ENCODE measurements around the gene SLC5A5. TPM values are rescaled to one million over a fixed set of nuclear protein-coding genes. Genes with fewer than 3 reads are reported as not detected.
A peak's percentile ranks its signal among the peaks of the same experiment; 100 is the strongest.

SLC5A5 gene
- total RNA-seq, result 1.1 and 1.5 TPM in 2 replicates

DNA sequence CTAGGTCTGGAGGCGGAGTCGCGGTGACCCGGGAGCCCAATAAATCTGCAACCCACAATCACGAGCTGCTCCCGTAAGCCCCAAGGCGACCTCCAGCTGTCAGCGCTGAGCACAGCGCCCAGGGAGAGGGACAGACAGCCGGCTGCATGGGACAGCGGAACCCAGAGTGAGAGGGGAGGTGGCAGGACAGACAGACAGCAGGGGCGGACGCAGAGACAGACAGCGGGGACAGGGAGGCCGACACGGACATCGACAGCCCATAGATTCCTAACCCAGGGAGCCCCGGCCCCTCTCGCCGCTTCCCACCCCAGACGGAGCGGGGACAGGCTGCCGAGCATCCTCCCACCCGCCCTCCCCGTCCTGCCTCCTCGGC is at the start of gene SLC5A5:
Gene SLC5A5, plus strand, starts transcription at position 68 of the 373 bp plus-strand sequence. CDS start 375 bp downstream, outside the sequence.
- H3K27me3 Mint-ChIP-seq, result peaks cover 1% of the 10 kb centered on the region
- intact Hi-C loops (cut with micrococcal nuclease), result loop anchor here (2.0 kb wide), 1 partner anchor 61 kb away; the partner anchor contains the start of gene CCDC124
- no peaks in the 10 kb centered on the region for H3K36me3 Mint-ChIP-seq (ENCODE audit: low read depth)
- H3K9me3 Mint-ChIP-seq, result no peaks in the 10 kb centered on the region
- peak; percentile 75 for DNase-seq
- H3K4me1 Mint-ChIP-seq, result peaks cover 4% of the 10 kb centered on the region
- peak within 1 kb of the TSS; percentile 90 for H3K4me3 Mint-ChIP-seq
- peak within 1 kb of the TSS; percentile 74 for H3K27ac Mint-ChIP-seq

DNA sequence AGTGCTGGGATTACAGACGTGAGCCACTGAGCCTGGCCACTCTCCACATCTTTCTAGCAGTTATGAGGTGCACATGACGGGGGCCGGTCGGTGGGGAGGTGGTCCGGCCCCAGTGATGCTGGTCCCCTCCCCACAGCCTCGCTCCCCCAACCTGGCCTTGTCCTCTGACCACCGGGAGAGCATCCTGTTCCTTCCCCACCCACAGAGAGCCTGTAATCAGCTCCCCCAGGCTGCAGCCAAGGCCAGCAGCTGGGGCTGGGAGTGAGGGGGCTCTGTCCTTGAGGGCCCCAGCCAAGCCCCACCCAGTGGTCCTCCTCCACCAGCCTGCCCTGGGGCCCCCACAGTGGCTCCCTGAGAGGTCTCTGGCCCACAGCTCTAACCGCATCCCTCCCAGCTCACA is 47.4 kb upstream of the SLC5A5 start:
- intact Hi-C loops (cut with micrococcal nuclease), result no loop called here
- Mint-ChIP-seq H3K27me3 (no peaks in the 10 kb centered on the region), H3K4me1 (peaks cover 3% of the 10 kb centered on the region), H3K9me3 (no peaks in the 10 kb centered on the region), H3K27ac (no peak overlapping the region), H3K36me3 (ENCODE audit: low read depth) (peaks cover 36% of the 10 kb centered on the region), H3K4me3 (no peak overlapping the region)
- no peak for DNase-seq

- Mint-ChIP-seq H3K9me3 (no peaks in the 10 kb centered on the region), H3K27me3 (no peaks in the 10 kb centered on the region), H3K27ac (no peak overlapping the region), H3K4me3 (no peak overlapping the region), H3K4me1 (peaks cover 5% of the 10 kb centered on the region), H3K36me3 (ENCODE audit: low read depth) (peaks cover 56% of the 10 kb centered on the region)
- intact Hi-C loops (cut with micrococcal nuclease), result no loop called here
- no peak for DNase-seq
Observed at GRCh38 chr19:17826508-17827056, 45.2 kb upstream of the SLC5A5 start.

GRCh38 chr19:17829855-17830566 is 41.7 kb upstream of the SLC5A5 start:
- DNase-seq, result no peak
- no peaks in the 10 kb centered on the region for H3K27me3 Mint-ChIP-seq
- H3K9me3 Mint-ChIP-seq, result no peaks in the 10 kb centered on the region
- intact Hi-C loops (cut with micrococcal nuclease), result no loop called here
- H3K36me3 Mint-ChIP-seq (ENCODE audit: low read depth), result peaks cover 73% of the 10 kb centered on the region
- peaks cover 5% of the 10 kb centered on the region for H3K4me1 Mint-ChIP-seq
- no peak overlapping the region for H3K4me3 Mint-ChIP-seq
- no peak overlapping the region for H3K27ac Mint-ChIP-seq

GRCh38 chr19:17830567-17831418 is 41.0 kb upstream of the SLC5A5 start:
- Mint-ChIP-seq H3K9me3 (peaks cover 6% of the 10 kb centered on the region), H3K4me1 (peaks cover 11% of the 10 kb centered on the region), H3K4me3 (no peak overlapping the region), H3K36me3 (ENCODE audit: low read depth) (peaks cover 76% of the 10 kb centered on the region), H3K27ac (no peak overlapping the region), H3K27me3 (no peaks in the 10 kb centered on the region)
- intact Hi-C loops (cut with micrococcal nuclease), result no loop called here
- DNase-seq, result peak; percentile 79

GRCh38 chr19:17831419-17831888 is 40.3 kb upstream of the SLC5A5 start:
- Mint-ChIP-seq H3K27ac (no peak overlapping the region), H3K27me3 (no peaks in the 10 kb centered on the region), H3K9me3 (peaks cover 6% of the 10 kb centered on the region), H3K36me3 (ENCODE audit: low read depth) (peaks cover 82% of the 10 kb centered on the region), H3K4me3 (no peak overlapping the region), H3K4me1 (peaks cover 15% of the 10 kb centered on the region)
- intact Hi-C loops (cut with micrococcal nuclease), result no loop called here
- no peak for DNase-seq

DNA sequence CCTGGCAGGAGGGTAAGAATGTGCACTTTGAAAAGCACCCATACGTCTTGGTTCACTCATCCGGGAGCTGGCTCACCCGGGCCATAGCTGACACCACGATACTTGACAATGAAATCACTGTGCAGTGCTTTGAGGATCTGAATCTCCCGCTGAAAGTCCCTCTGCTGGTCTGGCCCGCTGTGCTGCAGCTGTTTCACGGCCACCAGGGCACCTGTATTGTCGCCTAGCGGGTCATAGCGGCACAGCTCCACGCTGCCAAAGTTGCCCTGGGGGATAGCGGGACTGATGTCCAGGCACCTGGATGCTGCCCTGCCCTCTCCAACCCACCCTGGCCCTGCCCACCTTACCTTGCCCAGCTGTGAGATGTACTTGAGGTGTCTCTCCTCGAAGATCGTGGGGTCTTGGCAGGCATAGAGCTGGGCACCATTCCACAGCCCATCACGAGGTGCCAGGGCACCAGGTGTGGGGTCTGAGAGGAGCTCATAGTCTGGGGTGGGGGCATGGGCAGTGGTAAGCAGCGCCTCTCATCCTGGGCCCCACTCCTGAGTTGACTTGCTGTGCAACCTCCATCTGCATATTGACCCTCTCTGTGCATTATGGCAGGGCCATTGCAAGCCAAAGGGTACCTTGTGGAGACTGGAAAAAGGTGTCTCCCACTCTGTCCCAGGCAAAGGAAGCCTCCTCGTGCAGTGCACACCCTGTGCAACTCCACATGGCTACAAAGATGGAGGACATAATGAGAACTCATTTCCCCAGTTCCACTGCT is 39.1 kb upstream of the SLC5A5 start:
- Mint-ChIP-seq H3K9me3 (peaks cover 6% of the 10 kb centered on the region), H3K4me3 (no peak overlapping the region), H3K36me3 (ENCODE audit: low read depth) (peaks cover 87% of the 10 kb centered on the region), H3K4me1 (peaks cover 19% of the 10 kb centered on the region), H3K27me3 (no peaks in the 10 kb centered on the region), H3K27ac (no peak overlapping the region)
- no peak for DNase-seq
- intact Hi-C loops (cut with micrococcal nuclease), result no loop called here

- Mint-ChIP-seq H3K27me3 (no peaks in the 10 kb centered on the region), H3K36me3 (ENCODE audit: low read depth) (peaks cover 91% of the 10 kb centered on the region), H3K9me3 (peaks cover 6% of the 10 kb centered on the region), H3K27ac (no peak overlapping the region), H3K4me1 (peaks cover 18% of the 10 kb centered on the region), H3K4me3 (no peak overlapping the region)
- DNase-seq, result no peak
- intact Hi-C loops (cut with micrococcal nuclease), result no loop called here
Observed at GRCh38 chr19:17834350-17835181, 37.2 kb upstream of the SLC5A5 start.

DNA sequence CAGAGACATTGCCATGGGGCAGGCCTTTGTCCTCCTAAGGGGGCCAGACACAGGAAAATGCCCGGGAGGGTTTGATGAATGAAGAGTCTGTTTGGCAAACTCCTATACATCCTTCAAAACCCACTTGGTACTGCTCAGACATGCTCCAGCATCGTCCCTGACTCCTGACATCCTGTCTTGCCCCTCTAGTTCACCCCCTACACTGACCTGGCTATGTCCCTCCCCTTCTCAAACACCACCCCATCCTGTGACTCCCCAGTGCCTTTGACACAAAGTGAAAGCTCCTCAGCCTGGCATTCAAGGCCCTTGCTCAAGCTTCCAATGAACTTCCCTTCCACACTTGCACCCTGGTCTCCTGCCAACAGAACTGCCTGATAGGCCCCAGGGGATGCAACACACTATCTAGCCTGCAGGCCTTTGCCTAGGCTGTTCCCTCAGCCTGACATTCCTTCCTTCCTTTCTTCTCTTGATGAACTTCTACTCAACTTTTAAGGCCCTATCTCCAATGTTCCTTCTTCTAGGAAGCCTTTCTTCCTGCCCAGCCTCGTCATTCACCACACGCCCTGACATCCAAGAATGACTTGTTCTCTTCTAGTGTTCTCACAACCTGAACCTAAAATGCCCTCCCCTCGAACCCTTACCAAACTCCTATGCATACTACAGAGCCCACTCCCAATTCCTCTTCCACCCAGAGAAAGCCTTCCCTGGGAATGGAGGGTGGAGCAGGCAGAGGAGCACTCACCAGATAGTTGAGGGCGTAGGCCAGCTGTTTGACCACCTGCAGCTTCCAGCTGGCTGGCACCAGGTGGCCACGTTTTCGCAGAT is 36.4 kb upstream of the SLC5A5 start:
- DNase-seq, result no peak
- H3K27ac Mint-ChIP-seq, result peak overlapping the region; percentile 54
- peaks cover 6% of the 10 kb centered on the region for H3K9me3 Mint-ChIP-seq
- H3K36me3 Mint-ChIP-seq (ENCODE audit: low read depth), result peaks cover 91% of the 10 kb centered on the region
- no peaks in the 10 kb centered on the region for H3K27me3 Mint-ChIP-seq
- H3K4me3 Mint-ChIP-seq, result no peak overlapping the region
- H3K4me1 Mint-ChIP-seq, result peaks cover 16% of the 10 kb centered on the region
- intact Hi-C loops (cut with micrococcal nuclease), result no loop called here

GRCh38 chr19:17836530-17836929 is 35.2 kb upstream of the SLC5A5 start:
- Mint-ChIP-seq H3K27ac (peak overlapping the region; percentile 42), H3K27me3 (no peaks in the 10 kb centered on the region)

GRCh38 chr19:17837972-17838371 is 33.8 kb upstream of the SLC5A5 start:
- Mint-ChIP-seq H3K9me3 (peaks cover 6% of the 10 kb centered on the region), H3K36me3 (ENCODE audit: low read depth) (peaks cover 87% of the 10 kb centered on the region), H3K27ac (no peak overlapping the region), H3K4me1 (peaks cover 15% of the 10 kb centered on the region), H3K4me3 (no peak overlapping the region), H3K27me3 (no peaks in the 10 kb centered on the region)
- intact Hi-C loops (cut with micrococcal nuclease), result no loop called here
- peak; percentile 53 for DNase-seq

More at GRCh38 chr19:17836530-17836929, 35.2 kb upstream of the SLC5A5 start:
- Mint-ChIP-seq H3K9me3 (peaks cover 6% of the 10 kb centered on the region), H3K4me1 (peaks cover 15% of the 10 kb centered on the region), H3K4me3 (no peak overlapping the region), H3K36me3 (ENCODE audit: low read depth) (peaks cover 89% of the 10 kb centered on the region)
- intact Hi-C loops (cut with micrococcal nuclease), result no loop called here
- DNase-seq, result no peak

- H3K27me3 Mint-ChIP-seq, result no peaks in the 10 kb centered on the region
- intact Hi-C loops (cut with micrococcal nuclease), result no loop called here
- H3K4me1 Mint-ChIP-seq, result peaks cover 27% of the 10 kb centered on the region
- H3K27ac Mint-ChIP-seq, result no peak overlapping the region
- peaks cover 89% of the 10 kb centered on the region for H3K36me3 Mint-ChIP-seq (ENCODE audit: low read depth)
- no peak for DNase-seq
- peaks cover 6% of the 10 kb centered on the region for H3K9me3 Mint-ChIP-seq
- H3K4me3 Mint-ChIP-seq, result no peak overlapping the region
Observed at GRCh38 chr19:17840019-17840418, 31.7 kb upstream of the SLC5A5 start.

Data from activated CD4-positive, alpha-beta T cell treated with anti-CD3 and anti-CD28 coated beads, Interleukin-2, amount 10 ng/mL, durations not matched to agents 24 days and 14 days (primary cell).